ENCODE results near the gene CD2.

DNA sequence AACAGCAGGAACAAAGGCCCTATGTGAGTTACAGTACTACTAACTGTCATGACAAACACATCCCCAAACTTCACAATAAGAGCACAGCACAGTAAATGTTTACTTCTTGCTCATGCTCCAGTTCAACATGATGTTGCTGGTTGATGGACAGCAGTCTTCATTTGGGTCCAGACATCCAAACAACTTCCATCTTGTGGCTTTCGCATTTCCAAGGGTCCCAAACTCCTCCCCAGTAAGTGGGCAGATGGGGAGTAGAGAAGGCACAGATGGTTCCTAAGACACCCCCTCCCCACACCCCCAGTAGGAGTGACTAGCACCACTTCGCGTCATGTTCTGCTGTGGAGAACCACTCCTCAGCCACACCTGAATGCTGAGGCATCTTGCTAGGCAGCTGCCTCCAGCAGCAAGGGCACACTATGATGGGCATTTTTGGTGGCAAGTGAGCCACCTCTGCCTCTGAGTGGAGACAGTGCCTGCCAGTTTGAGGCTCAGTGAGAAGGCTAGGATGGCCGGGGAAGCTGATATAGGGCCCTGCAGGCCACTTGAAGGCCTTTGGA lies 32.7 kb upstream of the CD2 start:
- TF ChIP-seq TAF1 (IDR thresholded peaks at IDR 0.05; ENCODE audit: borderline replicate concordance, low read depth, low read length) (no peak), POLR2A (IDR thresholded peaks at IDR 0.05; ENCODE audit: low read depth, low read length) (no peak)
